GM13977 (cell line): Measurements from ENCODE around the gene DAO.

Source experiments
- DNase-seq: peaks from one replicate; pipeline ENCODE4 v3.0.0; 2012; ENCODE audit warnings: low spot score
- in situ Hi-C: fragments of 300-500 bp; cut with MboI; formaldehyde crosslinking; loops from one replicate; pipeline ENCODE4 v1.12.0; 2022; ENCODE audit warnings: low sequenced_read_pairs, low pct_unique_long_range_greater_than_20kb, mixed read lengths, inconsistent platforms; ENCODE audit not compliant: unreplicated experiment
- TF ChIP-seq, protein P1 (sequence below): IDR thresholded peaks from 2 replicates; pipeline ENCODE4 v1.5.1; 2012; ENCODE audit warnings: mild to moderate bottlenecking, control low read depth; ENCODE audit not compliant: insufficient read depth; ENCODE audit errors: extremely low read depth, missing control alignments

The DAO gene

DNA sequence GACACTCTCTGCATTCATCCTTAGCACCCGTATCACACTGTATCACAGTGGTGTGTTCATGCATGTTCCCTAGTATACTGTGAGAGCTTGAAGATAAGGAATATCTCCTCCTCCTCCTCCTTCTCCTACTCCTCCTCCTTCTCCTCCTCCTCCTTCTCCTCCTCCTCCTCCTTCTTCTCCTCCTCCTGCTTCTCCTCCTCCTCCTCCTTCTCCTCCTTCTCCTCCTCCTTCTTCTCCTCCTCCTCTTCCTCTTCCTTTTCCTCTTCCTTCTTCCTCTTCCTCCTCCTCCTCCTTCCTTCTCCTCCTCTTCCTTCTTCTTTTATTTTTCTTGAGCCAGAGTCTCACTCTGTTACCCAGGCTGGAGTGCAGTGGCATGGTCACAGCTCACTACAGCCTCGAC is 27.1 kb downstream of the DAO start:
- TF ChIP-seq, protein P1, sequence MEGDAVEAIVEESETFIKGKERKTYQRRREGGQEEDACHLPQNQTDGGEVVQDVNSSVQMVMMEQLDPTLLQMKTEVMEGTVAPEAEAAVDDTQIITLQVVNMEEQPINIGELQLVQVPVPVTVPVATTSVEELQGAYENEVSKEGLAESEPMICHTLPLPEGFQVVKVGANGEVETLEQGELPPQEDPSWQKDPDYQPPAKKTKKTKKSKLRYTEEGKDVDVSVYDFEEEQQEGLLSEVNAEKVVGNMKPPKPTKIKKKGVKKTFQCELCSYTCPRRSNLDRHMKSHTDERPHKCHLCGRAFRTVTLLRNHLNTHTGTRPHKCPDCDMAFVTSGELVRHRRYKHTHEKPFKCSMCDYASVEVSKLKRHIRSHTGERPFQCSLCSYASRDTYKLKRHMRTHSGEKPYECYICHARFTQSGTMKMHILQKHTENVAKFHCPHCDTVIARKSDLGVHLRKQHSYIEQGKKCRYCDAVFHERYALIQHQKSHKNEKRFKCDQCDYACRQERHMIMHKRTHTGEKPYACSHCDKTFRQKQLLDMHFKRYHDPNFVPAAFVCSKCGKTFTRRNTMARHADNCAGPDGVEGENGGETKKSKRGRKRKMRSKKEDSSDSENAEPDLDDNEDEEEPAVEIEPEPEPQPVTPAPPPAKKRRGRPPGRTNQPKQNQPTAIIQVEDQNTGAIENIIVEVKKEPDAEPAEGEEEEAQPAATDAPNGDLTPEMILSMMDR = no peak
- DNase-seq = no peak
- in situ Hi-C loops = no loop called here

DNA sequence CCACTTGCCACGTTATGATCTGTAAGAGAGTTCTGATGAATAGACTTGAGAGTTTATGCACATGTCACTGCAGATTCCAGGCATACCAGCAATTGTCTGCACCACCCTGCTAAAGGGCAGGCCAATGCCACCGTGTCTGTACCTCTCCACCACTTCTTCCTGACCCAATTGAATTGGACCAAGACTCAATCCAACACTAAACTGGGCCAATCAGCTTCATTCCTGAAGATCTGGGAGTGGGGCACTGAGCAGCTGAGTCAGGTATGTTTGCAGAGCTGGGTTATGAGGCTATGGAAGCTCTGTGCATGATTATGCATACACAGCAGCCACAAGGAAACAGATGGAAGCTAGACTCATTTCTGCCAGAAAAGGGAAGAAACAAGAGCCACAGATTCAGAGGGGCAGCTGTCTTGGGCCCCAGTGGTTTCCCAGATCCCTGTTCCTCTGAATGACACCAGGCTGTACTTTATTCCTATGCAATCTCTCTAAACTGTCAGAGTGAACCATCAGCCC is 28.0 kb downstream of the DAO start:
- TF ChIP-seq, protein P1 = no peak
- in situ Hi-C loops = no loop called here
- DNase-seq = no peak

DNA sequence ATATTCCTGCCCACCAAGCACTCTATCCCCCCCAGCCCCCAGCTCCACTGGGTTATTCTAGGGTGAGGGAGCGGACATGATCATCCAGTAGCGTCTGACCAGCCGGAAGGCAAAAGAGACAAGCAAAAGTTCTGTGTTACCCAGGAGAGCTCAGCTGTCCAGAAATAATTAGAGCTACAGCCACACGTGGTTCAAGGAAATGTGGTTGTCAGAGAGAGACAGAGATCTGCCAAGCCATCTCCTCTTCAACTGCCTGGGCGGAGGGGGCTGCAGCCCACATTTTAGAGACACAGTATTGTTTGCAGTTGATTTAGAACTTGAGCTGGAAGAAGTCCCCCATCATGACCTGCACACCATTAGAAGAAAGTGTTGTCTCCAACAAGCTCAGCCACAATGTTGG is 30.4 kb downstream of the DAO start:
- DNase-seq = no peak
- TF ChIP-seq, protein P1 = no peak
- in situ Hi-C loops = no loop called here

DNA sequence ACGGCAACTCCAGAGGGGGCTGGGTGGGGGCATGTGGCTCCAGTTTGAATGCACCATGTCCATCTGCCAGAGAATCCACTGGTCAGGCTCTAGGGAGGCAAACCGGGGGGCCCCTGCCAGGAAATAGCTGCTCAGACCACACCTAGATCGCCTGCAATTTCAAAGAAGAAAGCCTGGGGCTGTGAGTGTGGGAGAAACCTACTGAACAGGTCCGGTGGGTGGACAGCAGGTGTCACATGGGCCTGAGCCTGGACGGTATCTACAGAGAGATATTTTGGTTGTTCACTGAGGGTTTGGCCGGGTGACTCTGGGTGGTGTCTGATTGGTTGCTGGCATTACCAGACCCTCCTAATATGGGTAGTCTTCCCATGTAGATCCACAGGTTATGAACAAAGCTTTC is 32.0 kb downstream of the DAO start:
- no peak for DNase-seq
- TF ChIP-seq, protein P1 = no peak
- in situ Hi-C loops = no loop called here

DNA sequence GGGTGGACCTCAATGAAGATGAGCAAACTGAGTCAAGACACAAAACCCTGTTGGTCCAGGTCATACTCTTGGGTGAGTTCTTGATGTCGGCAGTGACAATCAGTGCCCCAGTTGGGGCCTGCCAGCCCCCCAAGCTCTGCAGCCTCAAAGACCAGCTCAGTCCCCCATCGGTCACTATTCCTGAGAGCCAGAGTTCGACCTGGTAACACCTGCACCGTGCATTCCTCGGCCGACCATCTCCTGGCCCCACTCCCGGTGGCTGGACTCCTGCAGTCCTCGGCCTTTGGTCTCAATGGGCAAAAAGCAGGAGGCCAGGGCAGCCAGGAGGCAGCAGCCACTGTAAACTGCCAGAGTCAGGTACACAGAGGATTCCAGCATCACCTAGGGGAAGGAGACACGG is 32.5 kb downstream of the DAO start:
- in situ Hi-C loops = no loop called here
- TF ChIP-seq, protein P1 = no peak
- DNase-seq = no peak

DNA sequence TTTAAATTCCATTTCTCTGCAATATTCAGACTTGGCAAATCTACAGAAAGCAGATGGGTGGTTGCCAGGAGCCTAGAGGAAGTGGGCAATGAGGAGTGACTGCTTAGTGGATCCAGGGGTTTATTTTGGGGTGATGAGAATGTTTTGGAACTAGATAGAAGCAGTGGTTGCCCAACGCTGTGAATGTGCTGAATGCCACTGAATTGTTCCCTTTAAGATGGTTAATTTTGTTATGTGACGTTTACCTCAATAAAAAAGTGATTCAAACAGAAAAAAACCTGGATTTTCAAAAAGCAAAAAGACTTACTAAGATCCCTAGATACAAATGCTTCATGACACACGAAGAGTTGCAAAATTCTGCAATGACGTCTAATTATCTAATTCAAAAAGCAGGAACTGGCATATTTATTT is 34.2 kb downstream of the DAO start:
- in situ Hi-C loops = no loop called here
- no peak for DNase-seq
- TF ChIP-seq, protein P1 = no peak
